Ishikawa (cell line): ENCODE data around the gene HPS4.
A peak's percentile ranks its signal among the peaks of the same experiment; 100 is the strongest.

Experiments
- CEBPB ChIP-seq: IDR thresholded peaks from 2 replicates; pipeline ENCODE4 v1.6.1; 2012
- CREB1 ChIP-seq: IDR thresholded peaks from 2 replicates; pipeline ENCODE4 v1.6.1; 2012; ENCODE audit warnings: low read depth
- EGR1 ChIP-seq: IDR thresholded peaks from 2 replicates; pipeline ENCODE4 v1.6.1; 2012
- EP300 ChIP-seq: IDR thresholded peaks from 2 replicates; pipeline ENCODE4 v1.6.1; 2012; ENCODE audit warnings: borderline replicate concordance
- FOXM1 ChIP-seq: IDR thresholded peaks from 2 replicates; pipeline ENCODE4 v1.6.1; 2012; ENCODE audit warnings: low read depth, borderline replicate concordance
- MAX ChIP-seq: IDR thresholded peaks from 2 replicates; pipeline ENCODE4 v1.6.1; 2012
- RAD21 ChIP-seq: IDR thresholded peaks from 2 replicates; pipeline ENCODE4 v1.6.1; 2012; ENCODE audit warnings: low read depth
- REST ChIP-seq: IDR thresholded peaks from 2 replicates; pipeline ENCODE4 v1.6.1; 2012; ENCODE audit warnings: low read depth, mild to moderate bottlenecking
- TAF1 ChIP-seq: IDR thresholded peaks from 2 replicates; pipeline ENCODE4 v1.6.1; 2012; ENCODE audit warnings: low read depth, mild to moderate bottlenecking
- TCF12 ChIP-seq: IDR thresholded peaks from 2 replicates; pipeline ENCODE4 v1.6.1; 2012; ENCODE audit warnings: low read depth
- TEAD4 ChIP-seq: IDR thresholded peaks from 2 replicates; pipeline ENCODE4 v1.6.1; 2012
- USF1 ChIP-seq: IDR thresholded peaks from 2 replicates; pipeline ENCODE4 v1.6.1; 2012
- YY1 ChIP-seq: IDR thresholded peaks from 2 replicates; pipeline ENCODE4 v1.6.1; 2012; ENCODE audit warnings: low read depth
- ZBTB7A ChIP-seq: IDR thresholded peaks from 2 replicates; pipeline ENCODE4 v1.6.1; 2012; ENCODE audit warnings: low read depth

The HPS4 gene

GRCh38 chr22:26462051-26462450 lies 21.5 kb downstream of the HPS4 start:
- TF ChIP-seq EGR1 (no peak), EP300 (no peak), YY1 (no peak), MAX (no peak), ZBTB7A (no peak), REST (no peak), CREB1 (no peak)

- TF ChIP-seq MAX (no peak), RAD21 (peak; percentile 80), TAF1 (no peak), TEAD4 (0 out of 2 replicates have a peak, but pooled peaks have one; percentile 18), ZBTB7A (no peak), CREB1 (no peak), EGR1 (no peak), REST (no peak), TCF12 (no peak), CEBPB (no peak)
These were observed 22.3 kb downstream of the HPS4 start for GRCh38 chr22:26461188-26461810.

GRCh38 chr22:26460202-26460601 lies 23.4 kb downstream of the HPS4 start:
- TF ChIP-seq MAX (no peak), CREB1 (no peak), TCF12 (no peak)

GRCh38 chr22:26457661-26458272 lies 25.8 kb downstream of the HPS4 start:
- TF ChIP-seq TCF12 (no peak), RAD21 (no peak), EP300 (no peak), TAF1 (no peak)

GRCh38 chr22:26453812-26454500 lies 29.6 kb downstream of the HPS4 start:
- TF ChIP-seq YY1 (no peak), CREB1 (no peak), TAF1 (no peak), CEBPB (no peak), FOXM1 (no peak), USF1 (no peak)

GRCh38 chr22:26453216-26453615 lies 30.4 kb downstream of the HPS4 start:
- TF ChIP-seq TEAD4 = no peak
- peak; percentile 26; the same call in 1 of the 2 replicates for TF ChIP-seq REST
